K562 (cell line): Measurements from ENCODE around the gene SLC26A2.

Experiments
- CTCF ChIP-seq, 3 experiments: IDR thresholded peaks in 2 of 3; conservative IDR thresholded peaks in 1 of 3; 2 replicates each; pipeline ENCODE4 v1.5.1; 2011 to 2012; ENCODE audit warnings: low read length in 3 of 3, mild to moderate bottlenecking in 3 of 3, control low read depth in 2 of 3, improper control_type of control experiment in 1 of 3, inconsistent platforms in 1 of 3, low read depth in 1 of 3, mixed read lengths in 1 of 3, moderate library complexity in 1 of 3; ENCODE audit not compliant: insufficient read depth in 2 of 3
- HDAC6 ChIP-seq: IDR thresholded peaks from 2 replicates; pipeline ENCODE4 v1.6.1; 2012; ENCODE audit warnings: low read depth, mild to moderate bottlenecking, control low read depth, inconsistent platforms, low read length, moderate library complexity
- SLC30A9 ChIP-seq: fragments of 250-450 bp; sonication (Bioruptor Pico); IDR thresholded peaks from 2 replicates; pipeline ENCODE4 v1.8.0; 2022; ENCODE audit warnings: mild to moderate bottlenecking, moderate library complexity
- TBP ChIP-seq: optimal IDR thresholded peaks from 2 replicates; pipeline ENCODE3; 2011; ENCODE audit warnings: low read depth, low read length, improper control_type of control experiment
- ZNF124 ChIP-seq: sonication (generic); formaldehyde crosslinking; IDR thresholded peaks from 2 replicates; pipeline ENCODE4 v1.8.1; 2022; ENCODE audit warnings: missing genetic modification reagents
- ZNF77 ChIP-seq: fragments of 250-450 bp; sonication (Bioruptor Pico); IDR thresholded peaks from 2 replicates; pipeline ENCODE4 v1.5.0; 2020
- TF ChIP-seq, protein P1 (sequence below): fragments of 150-350 bp; conservative IDR thresholded peaks from 2 replicates; pipeline ENCODE4 v1.6.1; 2014; ENCODE audit warnings: low read length
- TF ChIP-seq, protein P2 (sequence below): sonication (generic); formaldehyde crosslinking; IDR thresholded peaks from 2 replicates; pipeline ENCODE4 v1.8.0; 2023; ENCODE audit warnings: mild to moderate bottlenecking, missing genetic modification reagents

GRCh38 chr5:149944666-149945065 lies 15.9 kb upstream of the SLC26A2 start, which contains the start of gene PDE6A:
- TF ChIP-seq, protein P1, sequence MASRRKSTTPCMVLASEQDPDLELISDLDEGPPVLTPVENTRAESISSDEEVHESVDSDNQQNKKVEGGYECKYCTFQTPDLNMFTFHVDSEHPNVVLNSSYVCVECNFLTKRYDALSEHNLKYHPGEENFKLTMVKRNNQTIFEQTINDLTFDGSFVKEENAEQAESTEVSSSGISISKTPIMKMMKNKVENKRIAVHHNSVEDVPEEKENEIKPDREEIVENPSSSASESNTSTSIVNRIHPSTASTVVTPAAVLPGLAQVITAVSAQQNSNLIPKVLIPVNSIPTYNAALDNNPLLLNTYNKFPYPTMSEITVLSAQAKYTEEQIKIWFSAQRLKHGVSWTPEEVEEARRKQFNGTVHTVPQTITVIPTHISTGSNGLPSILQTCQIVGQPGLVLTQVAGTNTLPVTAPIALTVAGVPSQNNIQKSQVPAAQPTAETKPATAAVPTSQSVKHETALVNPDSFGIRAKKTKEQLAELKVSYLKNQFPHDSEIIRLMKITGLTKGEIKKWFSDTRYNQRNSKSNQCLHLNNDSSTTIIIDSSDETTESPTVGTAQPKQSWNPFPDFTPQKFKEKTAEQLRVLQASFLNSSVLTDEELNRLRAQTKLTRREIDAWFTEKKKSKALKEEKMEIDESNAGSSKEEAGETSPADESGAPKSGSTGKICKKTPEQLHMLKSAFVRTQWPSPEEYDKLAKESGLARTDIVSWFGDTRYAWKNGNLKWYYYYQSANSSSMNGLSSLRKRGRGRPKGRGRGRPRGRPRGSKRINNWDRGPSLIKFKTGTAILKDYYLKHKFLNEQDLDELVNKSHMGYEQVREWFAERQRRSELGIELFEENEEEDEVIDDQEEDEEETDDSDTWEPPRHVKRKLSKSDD = no peak
- TF ChIP-seq CTCF (IDR thresholded peaks at IDR 0.05 in 2 of 3, conservative IDR thresholded peaks at IDR 0.05 in 1 of 3; ENCODE audit: insufficient read depth in 2 of 3, low read depth in 1 of 3, low read length in 3 of 3) (no peak), HDAC6 (no peak), SLC30A9 (CRISPR knock-in tag) (no peak), ZNF124 (CRISPR knock-in tag) (no peak), ZNF77 (CRISPR knock-in tag) (no peak), TBP (no peak)
- TF ChIP-seq, protein P2, sequence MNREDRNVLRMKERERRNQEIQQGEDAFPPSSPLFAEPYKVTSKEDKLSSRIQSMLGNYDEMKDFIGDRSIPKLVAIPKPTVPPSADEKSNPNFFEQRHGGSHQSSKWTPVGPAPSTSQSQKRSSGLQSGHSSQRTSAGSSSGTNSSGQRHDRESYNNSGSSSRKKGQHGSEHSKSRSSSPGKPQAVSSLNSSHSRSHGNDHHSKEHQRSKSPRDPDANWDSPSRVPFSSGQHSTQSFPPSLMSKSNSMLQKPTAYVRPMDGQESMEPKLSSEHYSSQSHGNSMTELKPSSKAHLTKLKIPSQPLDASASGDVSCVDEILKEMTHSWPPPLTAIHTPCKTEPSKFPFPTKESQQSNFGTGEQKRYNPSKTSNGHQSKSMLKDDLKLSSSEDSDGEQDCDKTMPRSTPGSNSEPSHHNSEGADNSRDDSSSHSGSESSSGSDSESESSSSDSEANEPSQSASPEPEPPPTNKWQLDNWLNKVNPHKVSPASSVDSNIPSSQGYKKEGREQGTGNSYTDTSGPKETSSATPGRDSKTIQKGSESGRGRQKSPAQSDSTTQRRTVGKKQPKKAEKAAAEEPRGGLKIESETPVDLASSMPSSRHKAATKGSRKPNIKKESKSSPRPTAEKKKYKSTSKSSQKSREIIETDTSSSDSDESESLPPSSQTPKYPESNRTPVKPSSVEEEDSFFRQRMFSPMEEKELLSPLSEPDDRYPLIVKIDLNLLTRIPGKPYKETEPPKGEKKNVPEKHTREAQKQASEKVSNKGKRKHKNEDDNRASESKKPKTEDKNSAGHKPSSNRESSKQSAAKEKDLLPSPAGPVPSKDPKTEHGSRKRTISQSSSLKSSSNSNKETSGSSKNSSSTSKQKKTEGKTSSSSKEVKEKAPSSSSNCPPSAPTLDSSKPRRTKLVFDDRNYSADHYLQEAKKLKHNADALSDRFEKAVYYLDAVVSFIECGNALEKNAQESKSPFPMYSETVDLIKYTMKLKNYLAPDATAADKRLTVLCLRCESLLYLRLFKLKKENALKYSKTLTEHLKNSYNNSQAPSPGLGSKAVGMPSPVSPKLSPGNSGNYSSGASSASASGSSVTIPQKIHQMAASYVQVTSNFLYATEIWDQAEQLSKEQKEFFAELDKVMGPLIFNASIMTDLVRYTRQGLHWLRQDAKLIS (CRISPR knock-in tag) = no peak
